GM10266 (cell line): ENCODE measurements around the gene PAPPA2.

Experiments used
- DNase-seq: peaks from one replicate; pipeline ENCODE4 v3.0.0; 2012; ENCODE audit errors: extremely low spot score
- TF ChIP-seq, protein P1 (sequence below): IDR thresholded peaks from 2 replicates; pipeline ENCODE4 v1.5.1; 2012; ENCODE audit warnings: mild to moderate bottlenecking, low read depth; ENCODE audit not compliant: control insufficient read depth, insufficient read depth; ENCODE audit errors: missing control alignments

The PAPPA2 gene

DNA sequence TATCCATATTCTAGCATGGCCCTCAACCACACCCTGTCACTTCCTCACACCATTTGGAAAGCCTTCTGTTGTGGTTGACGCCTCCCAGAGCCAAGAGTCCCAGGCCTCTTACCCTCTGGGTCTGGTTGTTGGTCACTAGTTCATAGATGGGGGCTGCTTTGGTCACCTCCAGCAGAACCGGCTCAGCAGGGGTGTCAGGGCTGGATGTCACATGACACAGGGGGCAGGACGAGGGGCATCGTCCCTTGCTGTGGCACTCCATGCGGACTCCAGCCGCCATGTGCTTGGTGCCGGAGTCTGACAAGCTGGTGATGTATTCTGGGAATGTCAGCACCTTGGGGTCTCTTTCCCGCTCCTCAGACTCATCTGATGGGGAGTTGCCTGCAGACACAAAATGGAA, 431.5 kb downstream of the PAPPA2 start:
- TF ChIP-seq, protein P1, sequence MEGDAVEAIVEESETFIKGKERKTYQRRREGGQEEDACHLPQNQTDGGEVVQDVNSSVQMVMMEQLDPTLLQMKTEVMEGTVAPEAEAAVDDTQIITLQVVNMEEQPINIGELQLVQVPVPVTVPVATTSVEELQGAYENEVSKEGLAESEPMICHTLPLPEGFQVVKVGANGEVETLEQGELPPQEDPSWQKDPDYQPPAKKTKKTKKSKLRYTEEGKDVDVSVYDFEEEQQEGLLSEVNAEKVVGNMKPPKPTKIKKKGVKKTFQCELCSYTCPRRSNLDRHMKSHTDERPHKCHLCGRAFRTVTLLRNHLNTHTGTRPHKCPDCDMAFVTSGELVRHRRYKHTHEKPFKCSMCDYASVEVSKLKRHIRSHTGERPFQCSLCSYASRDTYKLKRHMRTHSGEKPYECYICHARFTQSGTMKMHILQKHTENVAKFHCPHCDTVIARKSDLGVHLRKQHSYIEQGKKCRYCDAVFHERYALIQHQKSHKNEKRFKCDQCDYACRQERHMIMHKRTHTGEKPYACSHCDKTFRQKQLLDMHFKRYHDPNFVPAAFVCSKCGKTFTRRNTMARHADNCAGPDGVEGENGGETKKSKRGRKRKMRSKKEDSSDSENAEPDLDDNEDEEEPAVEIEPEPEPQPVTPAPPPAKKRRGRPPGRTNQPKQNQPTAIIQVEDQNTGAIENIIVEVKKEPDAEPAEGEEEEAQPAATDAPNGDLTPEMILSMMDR = no peak
- no peak for DNase-seq
